Measurements from ENCODE around the gene ZNF583.
A peak's percentile ranks its signal among the peaks of the same experiment; 100 is the strongest.

ZNF583 gene

GRCh38 chr19:56400485-56400884, 3.6 kb upstream of the ZNF583 start:
- no peak for TF ChIP-seq POLR2A (IDR thresholded peaks at IDR 0.05; ENCODE audit: low read length)
- TF ChIP-seq GATA1 (IDR thresholded peaks at IDR 0.05; ENCODE audit: low read depth, low read length), result no peak

GRCh38 chr19:56403261-56403660, 871 bp upstream of the ZNF583 start:
- TF ChIP-seq POLR2A (IDR thresholded peaks at IDR 0.05; ENCODE audit: low read length) (no peak), GATA1 (IDR thresholded peaks at IDR 0.05; ENCODE audit: low read depth, low read length) (no peak)
- DNase-seq, result no peak

More at GRCh38 chr19:56400485-56400884, 3.6 kb upstream of the ZNF583 start:
- no peak for DNase-seq

GRCh38 chr19:56404705-56405056, 549 bp downstream of the ZNF583 start:
- peak in 1 of 2 experiments; percentile 69 for DNase-seq
- TF ChIP-seq POLR2A (IDR thresholded peaks at IDR 0.05; ENCODE audit: low read length), result no peak
- TF ChIP-seq GATA1 (IDR thresholded peaks at IDR 0.05; ENCODE audit: low read depth, low read length), result no peak

GRCh38 chr19:56405062-56405461, 930 bp downstream of the ZNF583 start:
- peak in 1 of 2 experiments; percentile 32 for DNase-seq
- TF ChIP-seq GATA1 (IDR thresholded peaks at IDR 0.05; ENCODE audit: low read depth, low read length) (no peak), POLR2A (IDR thresholded peaks at IDR 0.05; ENCODE audit: low read length) (no peak)

DNA sequence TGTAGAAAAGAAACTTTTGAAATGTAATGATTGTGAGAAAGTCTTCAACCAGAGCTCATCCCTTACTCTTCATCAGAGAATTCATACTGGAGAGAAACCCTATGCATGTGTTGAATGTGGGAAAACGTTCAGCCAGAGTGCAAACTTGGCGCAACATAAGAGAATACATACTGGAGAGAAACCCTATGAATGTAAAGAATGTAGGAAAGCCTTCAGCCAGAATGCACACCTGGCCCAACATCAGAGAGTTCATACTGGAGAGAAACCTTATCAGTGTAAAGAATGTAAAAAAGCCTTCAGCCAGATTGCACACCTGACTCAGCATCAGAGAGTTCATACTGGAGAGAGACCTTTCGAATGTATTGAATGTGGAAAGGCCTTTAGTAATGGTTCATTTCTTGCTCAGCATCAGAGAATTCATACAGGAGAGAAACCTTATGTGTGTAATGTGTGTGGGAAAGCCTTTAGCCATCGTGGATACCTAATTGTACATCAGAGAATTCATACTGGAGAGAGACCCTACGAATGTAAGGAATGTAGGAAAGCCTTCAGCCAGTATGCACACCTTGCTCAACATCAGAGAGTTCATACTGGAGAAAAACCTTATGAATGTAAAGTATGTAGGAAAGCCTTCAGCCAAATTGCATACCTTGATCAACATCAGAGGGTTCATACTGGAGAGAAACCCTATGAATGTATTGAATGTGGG, 19.3 kb downstream of the ZNF583 start:
- no peak for TF ChIP-seq POLR2A (IDR thresholded peaks at IDR 0.05; ENCODE audit: low read length)
- DNase-seq, result no peak

DNA sequence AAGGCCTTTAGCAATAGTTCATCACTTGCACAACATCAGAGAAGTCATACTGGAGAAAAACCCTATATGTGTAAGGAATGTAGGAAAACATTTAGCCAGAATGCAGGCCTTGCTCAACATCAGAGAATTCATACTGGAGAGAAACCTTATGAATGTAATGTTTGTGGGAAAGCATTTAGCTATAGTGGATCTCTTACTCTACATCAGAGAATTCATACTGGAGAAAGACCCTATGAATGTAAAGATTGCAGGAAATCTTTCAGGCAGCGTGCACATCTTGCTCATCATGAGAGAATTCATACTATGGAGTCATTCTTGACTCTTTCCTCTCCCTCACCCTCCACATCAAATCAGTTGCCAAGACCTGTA, 19.8 kb downstream of the ZNF583 start:
- DNase-seq, result peak in 1 of 2 experiments; percentile 15
- TF ChIP-seq POLR2A (IDR thresholded peaks at IDR 0.05; ENCODE audit: low read length) (no peak), GATA1 (IDR thresholded peaks at IDR 0.05; ENCODE audit: low read depth, low read length) (no peak)

- TF ChIP-seq GATA1 (IDR thresholded peaks at IDR 0.05; ENCODE audit: low read depth, low read length), result no peak
- no peak for TF ChIP-seq POLR2A (IDR thresholded peaks at IDR 0.05; ENCODE audit: low read length)
These were observed 37.2 kb downstream of the ZNF583 start for GRCh38 chr19:56441206-56441792.

GRCh38 chr19:56474308-56474707, 70.2 kb downstream of the ZNF583 start:
- TF ChIP-seq POLR2A (IDR thresholded peaks at IDR 0.05; ENCODE audit: low read length) (no peak), GATA1 (IDR thresholded peaks at IDR 0.05; ENCODE audit: low read depth, low read length) (no peak)
- DNase-seq, result no peak

More at GRCh38 chr19:56441206-56441792, 37.2 kb downstream of the ZNF583 start:
- DNase-seq, result no peak

- TF ChIP-seq GATA1 (IDR thresholded peaks at IDR 0.05; ENCODE audit: low read depth, low read length), result no peak
- TF ChIP-seq POLR2A (IDR thresholded peaks at IDR 0.05; ENCODE audit: low read length), result no peak
- DNase-seq, result no peak
These were observed 72.0 kb downstream of the ZNF583 start for GRCh38 chr19:56476093-56476492.

Measured in erythroblast (primary cell).